KOPT-K1 (cell line): ENCODE measurements around the gene STX16.
"Not testable (repeated sequence)": the region's sequence is repeated elsewhere in the genome, so short reads cannot be mapped to it uniquely, and the experiment has no call there.

ENCODE experiments used
- H3K27ac ChIP-seq: fragments of 200-600 bp; sonication (generic); 2 replicates; pipeline ENCODE4 v1.5.1; 2016; ENCODE audit warnings: antibody characterized with exemption, mild to moderate bottlenecking, low read depth, low read length; ENCODE audit not compliant: poor library complexity, severe bottlenecking
- H3K36me3 ChIP-seq: fragments of 200-600 bp; sonication (generic); 2 replicates; pipeline ENCODE4 v1.5.1; 2017; ENCODE audit warnings: antibody characterized with exemption, mild to moderate bottlenecking, low read length, moderate library complexity; ENCODE audit not compliant: insufficient read depth
- H3K9me3 ChIP-seq: fragments of 200-600 bp; sonication (generic); 2 replicates; pipeline ENCODE4 v1.5.1; 2017; ENCODE audit warnings: antibody characterized with exemption, low read length, mild to moderate bottlenecking; ENCODE audit not compliant: insufficient read depth, poor library complexity, severe bottlenecking

Gene STX16

DNA sequence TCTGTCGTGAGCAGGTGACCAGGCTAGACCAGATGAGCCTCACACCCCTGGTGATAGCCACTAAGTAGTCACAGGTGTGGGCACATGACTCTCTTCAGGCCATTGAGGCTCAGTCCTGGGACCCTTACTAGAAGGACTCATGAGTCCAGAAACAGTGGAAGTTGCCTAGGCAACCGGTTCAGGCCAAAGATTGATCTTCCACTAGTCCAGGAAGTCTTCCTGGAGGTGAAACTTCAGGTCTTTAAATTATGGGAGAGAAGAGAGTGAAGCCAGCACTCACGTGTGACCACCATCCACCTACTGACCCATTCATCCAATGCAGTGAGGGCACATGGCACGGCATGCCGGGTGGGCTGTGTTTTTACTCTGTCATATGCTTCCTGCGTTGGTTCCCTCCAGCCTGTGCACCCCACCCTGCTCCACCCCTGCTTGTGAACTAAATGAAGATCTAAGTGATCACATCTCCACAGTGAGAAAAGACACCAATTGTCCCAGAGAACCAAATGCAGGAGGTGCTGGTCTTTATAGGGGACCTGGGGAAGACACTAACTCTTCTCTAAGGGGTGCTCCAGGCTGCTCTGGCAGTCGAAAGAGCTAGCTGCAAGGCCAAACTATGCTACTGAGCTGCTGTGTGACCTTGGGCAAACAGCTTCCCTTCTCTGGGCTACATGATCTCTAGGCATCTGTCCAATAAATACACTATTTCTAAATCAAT is 12.5 kb upstream of the STX16 start:
- Histone ChIP-seq H3K9me3 (no peaks in the 10 kb centered on the region), H3K27ac (no peak overlapping the region), H3K36me3 (no peaks in the 10 kb centered on the region)

- H3K36me3 ChIP-seq = no peaks in the 10 kb centered on the region
- no peak overlapping the region for H3K27ac ChIP-seq
- no peaks in the 10 kb centered on the region for H3K9me3 ChIP-seq
Measured at GRCh38 chr20:58639182-58640146, 11.6 kb upstream of the STX16 start.

GRCh38 chr20:58640446-58640845 is 10.6 kb upstream of the STX16 start:
- no peaks in the 10 kb centered on the region for H3K36me3 ChIP-seq
- H3K27ac ChIP-seq = no peak overlapping the region
- no peaks in the 10 kb centered on the region for H3K9me3 ChIP-seq

- Histone ChIP-seq H3K27ac (no peak overlapping the region), H3K9me3 (no peaks in the 10 kb centered on the region), H3K36me3 (no peaks in the 10 kb centered on the region)
Measured at GRCh38 chr20:58642441-58642840, 8.6 kb upstream of the STX16 start.

DNA sequence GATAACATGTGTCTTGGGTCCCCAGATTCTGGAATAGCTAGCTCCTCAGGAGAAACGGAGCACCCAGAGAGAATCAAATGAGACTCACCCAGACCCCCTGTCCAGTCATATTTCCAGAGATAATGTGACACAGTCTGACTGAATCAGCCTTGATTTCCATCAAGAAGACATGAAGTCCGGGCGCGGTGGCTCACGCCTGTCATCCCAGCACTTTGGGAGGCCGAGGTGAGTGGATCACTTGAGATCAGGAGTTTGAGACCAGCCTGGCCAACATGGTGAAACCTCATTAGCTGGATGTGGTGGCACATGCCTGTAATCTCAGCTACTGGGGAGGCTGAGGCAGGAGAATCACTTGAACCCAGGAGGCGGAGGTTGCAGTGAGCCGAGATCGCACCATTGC is 8.2 kb upstream of the STX16 start:
- H3K9me3 ChIP-seq, H3K36me3 ChIP-seq, H3K27ac ChIP-seq: not testable (repeated sequence)

GRCh38 chr20:58645412-58645968 is 5.6 kb upstream of the STX16 start:
- H3K36me3 ChIP-seq = no peaks in the 10 kb centered on the region
- H3K27ac ChIP-seq = no peak overlapping the region
- H3K9me3 ChIP-seq = no peaks in the 10 kb centered on the region

GRCh38 chr20:58646257-58646656 is 4.8 kb upstream of the STX16 start:
- no peaks in the 10 kb centered on the region for H3K9me3 ChIP-seq
- H3K36me3 ChIP-seq = no peaks in the 10 kb centered on the region
- H3K27ac ChIP-seq = no peak overlapping the region

DNA sequence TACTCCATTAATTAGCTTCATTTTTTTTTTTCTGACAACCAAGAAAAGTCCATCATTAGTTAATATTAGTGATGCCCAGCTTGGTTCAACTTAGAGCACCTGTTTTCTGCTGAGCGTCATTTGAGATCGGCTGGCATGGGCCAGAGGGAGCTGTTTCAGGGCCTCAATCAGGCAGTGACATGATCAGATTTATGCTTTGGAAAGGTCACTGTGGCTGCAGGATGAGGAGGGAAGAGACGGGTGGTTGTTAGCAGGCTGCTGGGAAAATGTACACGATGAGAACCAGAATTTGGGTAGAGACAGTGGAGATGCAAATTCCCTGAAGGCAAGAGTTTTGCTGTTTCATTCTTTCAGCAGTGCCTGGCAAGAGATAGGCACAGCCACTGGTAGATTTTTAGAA is 4.4 kb upstream of the STX16 start:
- no peaks in the 10 kb centered on the region for H3K9me3 ChIP-seq
- H3K36me3 ChIP-seq = no peaks in the 10 kb centered on the region
- no peak overlapping the region for H3K27ac ChIP-seq

- Histone ChIP-seq H3K36me3 (no peaks in the 10 kb centered on the region), H3K27ac (no peak overlapping the region), H3K9me3 (no peaks in the 10 kb centered on the region)
Measured at GRCh38 chr20:58647162-58647795, 3.8 kb upstream of the STX16 start.

- H3K36me3 ChIP-seq = no peaks in the 10 kb centered on the region
- no peaks in the 10 kb centered on the region for H3K9me3 ChIP-seq
- no peak overlapping the region for H3K27ac ChIP-seq
Measured at GRCh38 chr20:58647796-58648501, 3.1 kb upstream of the STX16 start.

DNA sequence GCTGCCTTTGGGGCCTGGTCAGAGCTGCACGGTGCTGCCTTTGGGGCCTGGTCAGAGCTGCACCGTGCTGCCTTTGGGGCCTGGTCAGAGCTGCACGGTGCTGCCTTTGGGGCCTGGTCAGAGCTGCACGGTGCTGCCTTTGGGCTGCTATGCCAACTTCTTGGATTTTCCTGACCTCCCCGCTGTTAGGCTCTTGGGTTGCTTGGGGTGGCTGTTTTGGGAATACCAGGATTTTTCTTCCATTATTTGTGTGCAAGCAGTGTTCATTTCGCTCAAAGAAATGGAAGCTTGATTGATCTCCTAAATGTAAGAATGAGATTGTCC is 2.6 kb upstream of the STX16 start:
- H3K36me3 ChIP-seq, H3K27ac ChIP-seq, H3K9me3 ChIP-seq: not testable (repeated sequence)

- Histone ChIP-seq H3K9me3 (no peaks in the 10 kb centered on the region), H3K27ac (peak overlapping the region; percentile 88), H3K36me3 (peaks cover 5% of the 10 kb centered on the region; the same call in 1 of the 2 replicates)
Measured at GRCh38 chr20:58649288-58650180, 1.5 kb upstream of the STX16 start.

GRCh38 chr20:58650181-58650775 is 805 bp upstream of the STX16 start:
- Histone ChIP-seq H3K27ac (peak overlapping the region; percentile 88), H3K36me3 (peaks cover 10% of the 10 kb centered on the region), H3K9me3 (no peaks in the 10 kb centered on the region)

- peak overlapping the region; percentile 88 for H3K27ac ChIP-seq
- no peaks in the 10 kb centered on the region for H3K9me3 ChIP-seq
- peaks cover 22% of the 10 kb centered on the region for H3K36me3 ChIP-seq
Measured at GRCh38 chr20:58651559-58651945, 469 bp downstream of the STX16 start.
